B cell (primary cell): ENCODE results near the gene RFC5. TPM values are rescaled to one million over a fixed set of nuclear protein-coding genes. Genes with fewer than 3 reads are reported as not detected.

Experiments
- ATAC-seq: fragments of 200-7000 bp; cut with Tn5 transposase; one replicate; pipeline ENCODE4 v1.10.0; 2021; ENCODE audit warnings: low read depth, mild to moderate bottlenecking, moderate number of reproducible peaks, moderate library complexity
- CTCF ChIA-PET: fragments of 350-600 bp; sonication (Branson Sonifier 250); formaldehyde crosslinking; loops from one replicate; lab custom pipeline; 2021; ENCODE audit warnings: antibody characterized with exemption, inconsistent platforms; lab: Charles Lee
- POLR2A ChIA-PET: fragments of 350-600 bp; sonication (Branson Sonifier 250); formaldehyde crosslinking; loops from one replicate; lab custom pipeline; 2021; ENCODE audit warnings: antibody characterized with exemption; lab: Charles Lee
- DNase-seq: peaks from one replicate; pipeline ENCODE4 v3.0.0; 2013
- H2AFZ ChIP-seq: 2 replicates; pipeline ENCODE4 v1.6.1; 2012; ENCODE audit warnings: mild to moderate bottlenecking, low read depth, low read length; ENCODE audit not compliant: insufficient read depth, poor library complexity, severe bottlenecking
- H3K27ac ChIP-seq, 2 donors: 1 replicate in 1 of 2; 2 replicates in 1 of 2; pipeline ENCODE4 v1.5.1; 2012 to 2013; ENCODE audit warnings: low read length in 2 of 2, mild to moderate bottlenecking in 2 of 2, moderate library complexity in 1 of 2
- H3K27me3 ChIP-seq, 4 experiments: fragments of 200-600 bp in 1 of 4; sonication (generic) in 1 of 4; replicated peaks in 1 of 4; 1 replicate in 2 of 4; 2 replicates in 2 of 4; pipeline versions ENCODE4 v1.6.1 to v1.7.0; 2013 to 2016; ENCODE audit warnings: low read length in 3 of 4, mild to moderate bottlenecking in 2 of 4, mixed read lengths in 1 of 4, moderate library complexity in 1 of 4; ENCODE audit not compliant: insufficient read depth in 4 of 4, control insufficient read depth in 3 of 4; ENCODE audit errors: control extremely low read depth in 1 of 4
- H3K36me3 ChIP-seq, 2 experiments: replicated peaks in 1 of 2; 1 replicate in 1 of 2; 2 replicates in 1 of 2; pipeline versions ENCODE4 v1.6.1 to v1.7.1; 2013; ENCODE audit warnings: low read length in 1 of 2; ENCODE audit not compliant: insufficient read depth in 2 of 2, control insufficient read depth in 1 of 2; ENCODE audit errors: control extremely low read depth in 1 of 2, extremely low read depth in 1 of 2
- H3K4me1 ChIP-seq, 2 donors: fragments of 200-600 bp in 1 of 2; sonication (generic) in 1 of 2; 1 replicate in 1 of 2; 2 replicates in 1 of 2; pipeline versions ENCODE4 v1.5.1 to v1.6.1; 2013 to 2017; ENCODE audit warnings: low read length in 2 of 2; ENCODE audit not compliant: control insufficient read depth in 2 of 2, insufficient read depth in 2 of 2
- H3K4me2 ChIP-seq: replicated peaks from 2 replicates; pipeline ENCODE3; 2012; ENCODE audit warnings: mild to moderate bottlenecking, low read depth, low read length; ENCODE audit not compliant: poor library complexity, severe bottlenecking
- H3K4me3 ChIP-seq, 5 experiments: fragments of 200-600 bp in 1 of 5; sonication (generic) in 1 of 5; 1 replicate in 3 of 5; 2 replicates in 2 of 5; pipeline versions ENCODE4 v1.5.1 to v1.7.0; 2011 to 2016; ENCODE audit warnings: low read length in 4 of 5, mild to moderate bottlenecking in 4 of 5, low read depth in 2 of 5, control low read depth in 1 of 5, moderate library complexity in 1 of 5; ENCODE audit not compliant: insufficient read depth in 1 of 5; ENCODE audit errors: control extremely low read depth in 1 of 5, extremely low read depth in 1 of 5
- H3K79me2 ChIP-seq: fragments of 200-600 bp; sonication (generic); one replicate; pipeline ENCODE4 v1.6.0; 2016; ENCODE audit warnings: low read length; ENCODE audit not compliant: control insufficient read depth, insufficient read depth
- H3K9ac ChIP-seq: fragments of 200-600 bp; sonication (generic); 2 replicates; pipeline ENCODE4 v1.6.1; 2017; ENCODE audit warnings: mild to moderate bottlenecking, low read length, moderate library complexity
- H3K9me3 ChIP-seq, 3 donors: one replicate each; pipeline versions ENCODE4 v1.6.1 to v1.7.1; 2013; ENCODE audit warnings: low read length in 2 of 3; ENCODE audit not compliant: control insufficient read depth in 2 of 3, insufficient read depth in 1 of 3; ENCODE audit errors: control extremely low read depth in 1 of 3
- H4K20me1 ChIP-seq: 2 replicates; pipeline ENCODE4 v1.6.0; 2012; ENCODE audit warnings: mild to moderate bottlenecking, low read length; ENCODE audit not compliant: insufficient read depth, control insufficient read depth, poor library complexity, severe bottlenecking
- H3K27ac Mint-ChIP-seq: one replicate; pipeline ENCODE4 v1.8.0; 2021; ENCODE audit warnings: mixed read lengths
- H3K27me3 Mint-ChIP-seq: one replicate; pipeline ENCODE4 v1.8.0; 2021; ENCODE audit warnings: mixed read lengths
- H3K4me1 Mint-ChIP-seq: one replicate; pipeline ENCODE4 v1.8.0; 2021; ENCODE audit warnings: mixed read lengths
- H3K4me3 Mint-ChIP-seq: one replicate; pipeline ENCODE4 v1.8.0; 2021; ENCODE audit warnings: mixed read lengths
- H3K9me3 Mint-ChIP-seq: one replicate; pipeline ENCODE4 v1.8.0; 2022; ENCODE audit warnings: mixed read lengths; ENCODE audit not compliant: insufficient read depth
- EZH2 ChIP-seq: IDR thresholded peaks from 2 replicates; pipeline ENCODE4 v1.6.1; 2012; ENCODE audit warnings: borderline replicate concordance, low read depth, mild to moderate bottlenecking, moderate library complexity, low read length; ENCODE audit not compliant: insufficient read depth, poor library complexity, severe bottlenecking
- WGBS: methylation state at CpG from one replicate; pipeline ENCODE4 v1.1.5; 2013; ENCODE audit warnings: missing lambda C conversion rate; ENCODE audit not compliant: insufficient coverage; 5-methylcytosine and 5-hydroxymethylcytosine counted together
- intact Hi-C: fragments of 100-400 bp; cut with micrococcal nuclease; formaldehyde crosslinking; loops from one replicate; pipeline ENCODE4 v1.10.0; 2022
- polyA plus RNA-seq: library from polyadenylated mRNA; depleted of rRNA; stranded (reverse); fragments of >200 nt; gene quantifications from 2 replicates; pipeline ENCODE4 v1.2.3, GENCODE V29; 2012
- total RNA-seq, 2 donors: library from RNA; stranded (reverse); fragments of 120-200 nt in 1 of 2; gene quantifications; 1 replicate in 1 of 2; 2 replicates in 1 of 2; pipeline versions ENCODE4 v1.2.3 to v1.2.4, GENCODE V29; 2013 to 2022
- TF ChIP-seq, protein P1 (sequence below): fragments of 200-600 bp; IDR thresholded peaks from one replicate; pipeline ENCODE4 v1.8.0; 2022; ENCODE audit warnings: antibody characterized with exemption, mild to moderate bottlenecking

Gene RFC5
- total and polyA plus RNA-seq, 2 donors (not counting 1 experiment from before 2014, with no cell fraction given): 22.7 to 23.2 TPM

GRCh38 chr12:118022728-118023109 is 6.2 kb downstream of the RFC5 start:
- no peak overlapping the region for H3K4me3 ChIP-seq
- Mint-ChIP-seq H3K4me3 (no peak overlapping the region), H3K4me1 (peaks cover 4% of the 10 kb centered on the region), H3K27ac (no peak overlapping the region), H3K9me3 (no peaks in the 10 kb centered on the region), H3K27me3 (no peaks in the 10 kb centered on the region)
- no peaks in the 10 kb centered on the region for H3K27me3 ChIP-seq
- no peak overlapping the region for H3K9ac ChIP-seq
- peaks cover 0 to 2% of the 10 kb centered on the region in 2 donors for H3K4me1 ChIP-seq
- intact Hi-C loops: no loop called here
- POLR2A ChIA-PET: no interaction called here
- CTCF ChIA-PET: no interaction called here
- no peaks in the 10 kb centered on the region for H3K9me3 ChIP-seq
- no peaks in the 10 kb centered on the region for H4K20me1 ChIP-seq
- 100% methylated on average over 1 of the region's 3 CpGs for WGBS
- no peak for DNase-seq
- no peak overlapping the region for H3K27ac ChIP-seq
- H3K4me2 ChIP-seq: no peak overlapping the region
- no peak for TF ChIP-seq EZH2
- TF ChIP-seq, protein P1, sequence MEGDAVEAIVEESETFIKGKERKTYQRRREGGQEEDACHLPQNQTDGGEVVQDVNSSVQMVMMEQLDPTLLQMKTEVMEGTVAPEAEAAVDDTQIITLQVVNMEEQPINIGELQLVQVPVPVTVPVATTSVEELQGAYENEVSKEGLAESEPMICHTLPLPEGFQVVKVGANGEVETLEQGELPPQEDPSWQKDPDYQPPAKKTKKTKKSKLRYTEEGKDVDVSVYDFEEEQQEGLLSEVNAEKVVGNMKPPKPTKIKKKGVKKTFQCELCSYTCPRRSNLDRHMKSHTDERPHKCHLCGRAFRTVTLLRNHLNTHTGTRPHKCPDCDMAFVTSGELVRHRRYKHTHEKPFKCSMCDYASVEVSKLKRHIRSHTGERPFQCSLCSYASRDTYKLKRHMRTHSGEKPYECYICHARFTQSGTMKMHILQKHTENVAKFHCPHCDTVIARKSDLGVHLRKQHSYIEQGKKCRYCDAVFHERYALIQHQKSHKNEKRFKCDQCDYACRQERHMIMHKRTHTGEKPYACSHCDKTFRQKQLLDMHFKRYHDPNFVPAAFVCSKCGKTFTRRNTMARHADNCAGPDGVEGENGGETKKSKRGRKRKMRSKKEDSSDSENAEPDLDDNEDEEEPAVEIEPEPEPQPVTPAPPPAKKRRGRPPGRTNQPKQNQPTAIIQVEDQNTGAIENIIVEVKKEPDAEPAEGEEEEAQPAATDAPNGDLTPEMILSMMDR: no peak
- H3K36me3 ChIP-seq: peaks cover 5 to 53% of the 10 kb centered on the region in 2 experiments
- no peak overlapping the region for H2AFZ ChIP-seq
- ATAC-seq: no peak
- H3K79me2 ChIP-seq: peaks cover 12% of the 10 kb centered on the region

- H3K27me3 Mint-ChIP-seq: no peaks in the 10 kb centered on the region
- ChIA-PET CTCF (no interaction called here), POLR2A (no interaction called here)
- H3K4me1 Mint-ChIP-seq: no peaks in the 10 kb centered on the region
- Histone ChIP-seq H2AFZ (no peak overlapping the region), H3K79me2 (peaks cover 5% of the 10 kb centered on the region), H4K20me1 (no peaks in the 10 kb centered on the region), H3K4me2 (no peak overlapping the region), H3K4me1 (no peaks in the 10 kb centered on the region), H3K4me3 (no peak overlapping the region), H3K27ac (no peak overlapping the region), H3K9me3 (no peaks in the 10 kb centered on the region), H3K27me3 (no peaks in the 10 kb centered on the region), H3K36me3 (peaks cover 5 to 56% of the 10 kb centered on the region in 2 experiments), H3K9ac (no peak overlapping the region)
- TF ChIP-seq EZH2: no peak
- TF ChIP-seq, protein P1: no peak
- H3K9me3 Mint-ChIP-seq: no peaks in the 10 kb centered on the region
- intact Hi-C loops: no loop called here
- no peak overlapping the region for H3K4me3 Mint-ChIP-seq
- WGBS: 98% methylated on average over 6 of the region's 9 CpGs
- DNase-seq (no peak), ATAC-seq (no peak)
- no peak overlapping the region for H3K27ac Mint-ChIP-seq
These were observed 6.9 kb downstream of the RFC5 start for GRCh38 chr12:118023301-118023860.
